Tibial nerve (tissue), 3 donors: Measurements from ENCODE around the gene SETDB2.

ENCODE experiments used
- CTCF ChIP-seq, 5 experiments: fragments of 200-600 bp in 3 of 5; fragments of 450-650 bp in 2 of 5; sonication (generic) in 3 of 5; IDR thresholded peaks; one replicate each; pipeline ENCODE4 v1.5.1; 2016 to 2019; ENCODE audit warnings: antibody characterized with exemption in 5 of 5, mild to moderate bottlenecking in 3 of 5, moderate library complexity in 2 of 5
- POLR2A ChIP-seq, 2 donors: fragments of 450-650 bp; IDR thresholded peaks; one replicate each; pipeline ENCODE4 v1.6.1; 2017; ENCODE audit warnings: antibody characterized with exemption in 2 of 2, mild to moderate bottlenecking in 2 of 2, moderate library complexity in 2 of 2

GRCh38 chr13:49516467-49516866 is 72.4 kb downstream of the SETDB2 start:
- TF ChIP-seq CTCF (IDR thresholded peaks at IDR 0.05) (no peak), POLR2A (IDR thresholded peaks at IDR 0.05) (no peak)
